ENCODE data around the gene CBX6.

Gene CBX6

GRCh38 chr22:38841211-38841610 is 30.8 kb downstream of the CBX6 start:
- no peak for TF ChIP-seq TAF1 (IDR thresholded peaks at IDR 0.05; ENCODE audit: borderline replicate concordance, insufficient read depth, low read length)
- no peak for TF ChIP-seq FOXP2 (optimal IDR thresholded peaks at IDR 0.05; ENCODE audit: borderline replicate concordance, extremely low read depth, extremely low read length, insufficient read depth)
- no peak for TF ChIP-seq SIN3A (IDR thresholded peaks at IDR 0.05; ENCODE audit: borderline replicate concordance, insufficient read depth, low read length)
- no peak for TF ChIP-seq REST (IDR thresholded peaks at IDR 0.05; ENCODE audit: insufficient read depth in 1 of 2, low read depth in 2 of 2, low read length in 2 of 2)
- TF ChIP-seq POLR2AphosphoS5 (IDR thresholded peaks at IDR 0.05; ENCODE audit: low read depth, low read length): no peak

GRCh38 chr22:38840129-38840528 is 31.9 kb downstream of the CBX6 start:
- TF ChIP-seq TAF1 (IDR thresholded peaks at IDR 0.05; ENCODE audit: borderline replicate concordance, insufficient read depth, low read length): no peak
- no peak for TF ChIP-seq SIN3A (IDR thresholded peaks at IDR 0.05; ENCODE audit: borderline replicate concordance, insufficient read depth, low read length)
- no peak for TF ChIP-seq REST (IDR thresholded peaks at IDR 0.05; ENCODE audit: insufficient read depth in 1 of 2, low read depth in 2 of 2, low read length in 2 of 2)
- no peak for TF ChIP-seq POLR2AphosphoS5 (IDR thresholded peaks at IDR 0.05; ENCODE audit: low read depth, low read length)

- TF ChIP-seq REST (IDR thresholded peaks at IDR 0.05; ENCODE audit: insufficient read depth in 1 of 2, low read depth in 2 of 2, low read length in 2 of 2): no peak
- no peak for TF ChIP-seq SIN3A (IDR thresholded peaks at IDR 0.05; ENCODE audit: borderline replicate concordance, insufficient read depth, low read length)
- no peak for TF ChIP-seq POLR2AphosphoS5 (IDR thresholded peaks at IDR 0.05; ENCODE audit: low read depth, low read length)
- no peak for TF ChIP-seq TAF1 (IDR thresholded peaks at IDR 0.05; ENCODE audit: borderline replicate concordance, insufficient read depth, low read length)
- TF ChIP-seq FOXP2 (optimal IDR thresholded peaks at IDR 0.05; ENCODE audit: borderline replicate concordance, extremely low read depth, extremely low read length, insufficient read depth): no peak
Measured at GRCh38 chr22:38839686-38840085, 32.3 kb downstream of the CBX6 start.

GRCh38 chr22:38837414-38837928 is 34.5 kb downstream of the CBX6 start:
- TF ChIP-seq FOXP2 (optimal IDR thresholded peaks at IDR 0.05; ENCODE audit: borderline replicate concordance, extremely low read depth, extremely low read length, insufficient read depth): no peak
- no peak for TF ChIP-seq TAF1 (IDR thresholded peaks at IDR 0.05; ENCODE audit: borderline replicate concordance, insufficient read depth, low read length)
- no peak for TF ChIP-seq REST (IDR thresholded peaks at IDR 0.05; ENCODE audit: insufficient read depth in 1 of 2, low read depth in 2 of 2, low read length in 2 of 2)
- no peak for TF ChIP-seq POLR2AphosphoS5 (IDR thresholded peaks at IDR 0.05; ENCODE audit: low read depth, low read length)
- no peak for TF ChIP-seq SIN3A (IDR thresholded peaks at IDR 0.05; ENCODE audit: borderline replicate concordance, insufficient read depth, low read length)

- TF ChIP-seq TAF1 (IDR thresholded peaks at IDR 0.05; ENCODE audit: borderline replicate concordance, insufficient read depth, low read length) (no peak), SIN3A (IDR thresholded peaks at IDR 0.05; ENCODE audit: borderline replicate concordance, insufficient read depth, low read length) (no peak), FOXP2 (optimal IDR thresholded peaks at IDR 0.05; ENCODE audit: borderline replicate concordance, extremely low read depth, extremely low read length, insufficient read depth) (no peak), REST (IDR thresholded peaks at IDR 0.05; ENCODE audit: insufficient read depth in 1 of 2, low read depth in 2 of 2, low read length in 2 of 2) (no peak), POLR2AphosphoS5 (IDR thresholded peaks at IDR 0.05; ENCODE audit: low read depth, low read length) (no peak)
Measured at GRCh38 chr22:38835888-38836301, 36.1 kb downstream of the CBX6 start.

All from PFSK-1 (cell line).